Measurements from ENCODE around the gene GFER.
"Not testable (repeated sequence)": the region's sequence is repeated elsewhere in the genome, so short reads cannot be mapped to it uniquely, and the experiment has no call there.

GFER gene

DNA sequence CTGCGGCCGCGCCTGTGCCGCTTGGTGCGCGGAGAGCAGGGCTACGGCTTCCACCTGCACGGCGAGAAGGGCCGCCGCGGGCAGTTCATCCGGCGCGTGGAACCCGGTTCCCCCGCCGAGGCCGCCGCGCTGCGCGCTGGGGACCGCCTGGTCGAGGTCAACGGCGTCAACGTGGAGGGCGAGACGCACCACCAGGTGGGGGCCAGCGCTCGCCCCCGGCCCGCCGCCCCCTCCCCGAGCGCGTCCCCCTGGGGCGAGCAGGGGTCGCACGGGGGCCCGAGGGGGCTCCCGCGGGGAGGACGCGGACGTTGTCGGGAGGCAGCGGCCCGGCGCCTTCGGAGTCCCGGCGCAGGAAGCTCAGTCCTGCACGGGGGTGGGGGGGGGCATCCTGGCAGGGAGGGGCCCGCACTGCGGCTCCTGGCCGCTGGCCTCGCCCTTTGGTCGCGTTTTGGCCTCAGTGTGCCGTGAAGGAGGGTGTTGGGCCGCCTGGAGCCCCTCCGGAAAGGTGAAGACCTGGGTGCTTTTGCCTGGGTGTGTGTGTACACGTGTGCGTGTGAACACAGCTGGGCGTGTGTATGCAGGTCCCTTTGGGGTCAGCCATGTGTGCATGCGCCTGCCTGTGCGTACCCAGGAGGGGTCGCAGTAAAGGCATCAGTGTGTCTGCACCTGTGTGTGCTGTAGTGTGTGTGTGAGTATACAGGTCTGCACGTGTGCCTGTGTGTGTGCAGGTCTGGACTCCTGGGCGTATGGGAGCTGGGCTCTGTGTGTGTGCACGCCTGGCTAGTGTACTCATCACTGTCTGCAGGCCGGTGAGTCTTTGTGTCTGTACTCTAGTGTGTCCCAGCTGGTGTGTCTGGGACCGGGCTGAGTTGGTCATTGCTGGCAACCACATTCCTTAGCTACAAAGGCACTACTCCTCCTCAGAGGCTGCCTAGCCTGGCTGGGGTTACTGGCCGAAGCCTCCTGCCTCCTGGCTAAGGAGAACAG is 43.3 kb downstream of the GFER start:
- Mint-ChIP-seq H3K27me3 (peaks cover 7 to 8% of the 10 kb centered on the region in 2 donors), H3K36me3 (ENCODE audit: insufficient read depth) (no peaks in the 10 kb centered on the region), H3K27ac (no peak overlapping the region), H3K4me1 (ENCODE audit: low read depth in 2 of 2) (peaks cover 9 to 10% of the 10 kb centered on the region in 2 donors), H3K9me3 (no peaks in the 10 kb centered on the region), H3K4me3 (peak overlapping the region; percentile 59 to 70)
- peak; percentile 27 for ATAC-seq (replicated peaks)
- no peak for DNase-seq

DNA sequence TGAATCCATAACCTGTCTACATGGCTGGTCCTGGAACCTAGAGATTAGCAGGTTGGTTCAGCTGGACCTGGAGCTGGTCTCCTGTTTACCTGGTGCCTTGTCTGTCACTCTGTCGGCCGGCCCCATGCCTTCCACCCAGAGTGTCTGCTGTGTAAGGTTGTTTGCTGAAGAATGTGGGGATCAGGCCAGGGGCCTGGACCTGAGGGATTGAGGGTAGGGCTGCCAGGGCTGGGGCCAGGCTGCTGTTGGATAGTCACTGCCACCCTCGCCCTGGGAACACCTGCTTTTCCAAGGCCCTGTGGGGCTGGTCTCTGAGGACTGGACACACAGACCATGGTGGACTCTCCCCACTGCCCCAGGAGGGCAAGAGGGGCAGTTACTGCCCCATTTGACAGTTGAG is 44.2 kb downstream of the GFER start:
- no peaks in the 10 kb centered on the region for H3K36me3 Mint-ChIP-seq (ENCODE audit: insufficient read depth)
- H3K27ac Mint-ChIP-seq, result no peak overlapping the region
- H3K9me3 Mint-ChIP-seq, result no peaks in the 10 kb centered on the region
- H3K27me3 Mint-ChIP-seq, result peaks cover under 1% of the 10 kb centered on the region in 2 donors
- ATAC-seq (replicated peaks), result no peak
- DNase-seq, result no peak
- peaks cover under 1 to 6% of the 10 kb centered on the region in 2 donors for H3K4me1 Mint-ChIP-seq (ENCODE audit: low read depth in 2 of 2)
- peak overlapping the region; percentile 59 to 70 for H3K4me3 Mint-ChIP-seq

DNA sequence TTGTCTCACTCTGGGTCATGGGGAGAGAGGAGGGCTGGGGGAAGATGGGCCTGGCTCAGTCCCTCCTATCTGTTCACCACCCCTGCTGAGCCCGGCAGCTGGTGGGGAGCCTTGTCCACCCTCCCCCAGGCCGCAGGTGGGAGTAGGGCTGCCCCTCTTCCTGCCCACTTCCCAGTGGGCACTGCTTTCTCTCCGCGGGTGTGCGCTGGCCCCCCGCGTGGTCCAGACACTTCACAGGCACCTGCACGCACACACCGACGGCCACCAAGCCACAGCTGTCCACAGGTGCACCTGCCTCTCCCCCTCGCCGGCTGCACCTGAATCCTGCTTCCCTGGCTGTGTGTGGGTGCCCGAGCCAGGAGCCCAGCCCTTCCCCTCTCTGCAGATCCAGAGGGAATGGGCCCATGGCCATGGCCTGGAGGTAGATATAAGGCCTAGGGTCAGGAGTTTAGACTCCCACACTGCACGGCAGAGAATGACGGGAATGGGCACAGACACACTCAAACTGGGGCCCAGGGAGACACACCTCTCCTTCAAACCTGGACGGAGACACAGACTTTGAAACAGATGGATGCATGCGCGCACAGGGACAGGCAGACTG is 44.7 kb downstream of the GFER start:
- DNase-seq, result no peak
- Mint-ChIP-seq H3K4me1 (ENCODE audit: low read depth in 2 of 2) (peaks cover 0 to 6% of the 10 kb centered on the region in 2 donors), H3K36me3 (ENCODE audit: insufficient read depth) (no peaks in the 10 kb centered on the region), H3K9me3 (no peaks in the 10 kb centered on the region), H3K4me3 (no peak overlapping the region), H3K27me3 (no peaks in the 10 kb centered on the region), H3K27ac (no peak overlapping the region)
- ATAC-seq (replicated peaks), result no peak

DNA sequence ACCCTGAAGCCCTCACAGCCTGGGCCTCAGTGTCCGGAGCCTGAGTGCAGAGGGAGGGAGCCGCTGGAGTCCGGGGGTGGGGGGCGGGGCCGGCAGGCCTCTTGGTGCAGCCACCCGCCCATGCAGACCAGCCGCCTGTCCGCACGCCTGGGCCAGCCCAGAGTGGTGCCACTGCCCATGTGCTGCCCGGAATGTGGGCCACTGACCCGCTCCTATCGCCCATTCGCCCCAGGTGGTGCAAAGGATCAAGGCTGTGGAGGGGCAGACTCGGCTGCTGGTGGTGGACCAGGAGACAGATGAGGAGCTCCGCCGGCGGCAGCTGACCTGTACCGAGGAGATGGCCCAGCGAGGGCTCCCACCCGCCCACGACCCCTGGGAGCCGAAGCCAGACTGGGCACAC is 45.4 kb downstream of the GFER start:
- DNase-seq (no peak), ATAC-seq (replicated peaks) (no peak)
- Mint-ChIP-seq H3K36me3 (ENCODE audit: insufficient read depth) (no peaks in the 10 kb centered on the region), H3K27me3 (no peaks in the 10 kb centered on the region), H3K4me1 (ENCODE audit: low read depth in 2 of 2) (peaks cover 0 to 4% of the 10 kb centered on the region in 2 donors), H3K27ac (no peak overlapping the region), H3K9me3 (no peaks in the 10 kb centered on the region), H3K4me3 (no peak overlapping the region)

DNA sequence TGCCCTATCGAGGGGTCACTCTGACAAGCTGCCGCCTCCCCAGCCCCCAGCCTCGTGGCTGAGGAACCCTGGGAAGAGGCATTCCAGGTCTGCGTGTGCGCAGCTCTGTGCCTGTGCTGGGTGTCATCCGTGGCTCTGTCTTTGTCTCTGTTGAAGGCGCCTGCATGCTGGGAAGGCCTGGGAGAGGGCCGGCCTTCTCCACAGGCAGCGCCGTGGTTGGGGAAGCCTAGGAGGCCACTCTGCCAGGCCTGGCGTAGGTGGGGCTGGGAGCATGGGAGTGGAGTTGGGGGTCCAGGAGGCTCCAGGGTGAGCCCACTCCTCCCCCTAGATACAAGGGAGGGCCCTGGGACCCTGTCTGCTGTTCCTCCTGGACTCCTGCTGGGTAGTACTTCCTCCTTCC is 46.0 kb downstream of the GFER start:
- no peaks in the 10 kb centered on the region for H3K27me3 Mint-ChIP-seq
- ATAC-seq (replicated peaks), result no peak
- DNase-seq, result no peak
- H3K4me3 Mint-ChIP-seq, result no peak overlapping the region
- no peaks in the 10 kb centered on the region for H3K36me3 Mint-ChIP-seq (ENCODE audit: insufficient read depth)
- H3K27ac Mint-ChIP-seq, result no peak overlapping the region
- no peaks in the 10 kb centered on the region for H3K9me3 Mint-ChIP-seq
- peaks cover 0 to 4% of the 10 kb centered on the region in 2 donors for H3K4me1 Mint-ChIP-seq (ENCODE audit: low read depth in 2 of 2)

DNA sequence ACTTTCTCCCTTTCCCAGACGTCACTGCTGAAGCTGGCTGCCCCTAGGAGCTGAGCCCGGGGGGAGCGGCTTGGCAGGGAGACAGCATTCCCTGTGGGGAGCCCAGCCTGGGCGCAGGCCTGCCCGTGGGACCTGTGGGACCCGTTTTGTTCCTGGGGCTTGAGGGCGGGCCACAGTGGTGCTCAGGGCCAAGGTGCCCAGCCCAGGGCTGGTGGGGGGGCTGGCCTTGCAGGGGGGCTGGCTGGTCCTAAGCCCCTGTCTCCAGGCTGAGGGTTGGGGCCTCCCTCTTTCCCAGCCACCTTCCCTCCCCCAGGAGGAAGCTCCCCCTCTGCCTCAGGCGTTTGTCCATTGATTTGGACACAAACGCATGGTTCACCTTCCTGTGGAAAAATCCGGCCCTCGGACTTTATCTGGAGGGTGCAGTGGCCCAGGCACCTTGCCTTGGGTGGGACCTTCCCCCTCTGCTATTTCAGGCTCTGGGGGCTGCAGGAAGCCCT is 47.1 kb downstream of the GFER start:
- no peaks in the 10 kb centered on the region for H3K27me3 Mint-ChIP-seq
- no peak overlapping the region for H3K27ac Mint-ChIP-seq
- H3K4me3 Mint-ChIP-seq, result no peak overlapping the region
- ATAC-seq (replicated peaks), result no peak
- no peaks in the 10 kb centered on the region for H3K9me3 Mint-ChIP-seq
- H3K36me3 Mint-ChIP-seq (ENCODE audit: insufficient read depth), result no peaks in the 10 kb centered on the region
- peaks cover 0 to 4% of the 10 kb centered on the region in 2 donors for H3K4me1 Mint-ChIP-seq (ENCODE audit: low read depth in 2 of 2)
- DNase-seq, result no peak

DNA sequence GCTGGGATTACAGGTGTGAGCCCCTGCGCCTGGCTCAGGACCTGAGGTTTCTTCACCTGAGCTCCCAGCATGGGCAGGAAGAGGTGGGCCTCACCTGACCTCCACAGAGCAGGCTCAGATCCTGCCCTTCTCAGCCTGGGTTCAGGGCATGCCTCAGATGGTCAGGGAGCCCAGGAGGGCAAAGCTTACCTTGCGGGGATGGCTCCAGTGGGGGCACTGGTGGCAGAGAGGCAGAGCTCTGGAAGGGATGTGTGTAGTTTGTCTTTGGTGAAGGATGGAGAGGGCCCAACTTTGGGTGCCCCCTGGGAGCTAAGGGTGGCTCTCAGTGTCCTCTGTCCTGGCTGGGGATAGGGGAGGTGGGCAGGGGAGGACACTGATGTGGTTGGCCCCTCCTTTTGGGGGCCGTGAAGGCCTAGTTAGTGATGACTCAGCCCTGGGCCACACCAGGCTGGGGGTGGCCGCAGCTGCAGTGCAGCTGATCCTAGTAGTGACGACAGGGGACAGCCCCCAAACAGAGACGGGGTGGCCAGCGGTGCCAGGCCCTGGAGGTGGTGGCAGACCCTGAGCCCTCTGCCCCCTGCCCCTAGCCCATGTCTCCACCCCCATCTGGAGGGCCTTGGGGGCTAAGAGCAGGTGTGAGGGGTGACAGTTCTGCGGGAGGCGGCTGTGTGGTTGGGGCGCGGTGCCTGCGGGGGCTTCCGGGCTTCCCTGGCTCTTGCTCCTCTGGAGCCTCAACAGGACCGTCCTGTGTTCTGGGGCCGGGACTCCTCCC is 48.5 kb downstream of the GFER start:
- DNase-seq (no peak), ATAC-seq (replicated peaks) (peak; percentile 21)
- Mint-ChIP-seq H3K9me3 (no peaks in the 10 kb centered on the region), H3K27ac (no peak overlapping the region), H3K4me1 (ENCODE audit: low read depth in 2 of 2) (peaks cover 0 to 4% of the 10 kb centered on the region in 2 donors), H3K4me3 (no peak overlapping the region), H3K27me3 (no peaks in the 10 kb centered on the region), H3K36me3 (ENCODE audit: insufficient read depth) (no peaks in the 10 kb centered on the region)

DNA sequence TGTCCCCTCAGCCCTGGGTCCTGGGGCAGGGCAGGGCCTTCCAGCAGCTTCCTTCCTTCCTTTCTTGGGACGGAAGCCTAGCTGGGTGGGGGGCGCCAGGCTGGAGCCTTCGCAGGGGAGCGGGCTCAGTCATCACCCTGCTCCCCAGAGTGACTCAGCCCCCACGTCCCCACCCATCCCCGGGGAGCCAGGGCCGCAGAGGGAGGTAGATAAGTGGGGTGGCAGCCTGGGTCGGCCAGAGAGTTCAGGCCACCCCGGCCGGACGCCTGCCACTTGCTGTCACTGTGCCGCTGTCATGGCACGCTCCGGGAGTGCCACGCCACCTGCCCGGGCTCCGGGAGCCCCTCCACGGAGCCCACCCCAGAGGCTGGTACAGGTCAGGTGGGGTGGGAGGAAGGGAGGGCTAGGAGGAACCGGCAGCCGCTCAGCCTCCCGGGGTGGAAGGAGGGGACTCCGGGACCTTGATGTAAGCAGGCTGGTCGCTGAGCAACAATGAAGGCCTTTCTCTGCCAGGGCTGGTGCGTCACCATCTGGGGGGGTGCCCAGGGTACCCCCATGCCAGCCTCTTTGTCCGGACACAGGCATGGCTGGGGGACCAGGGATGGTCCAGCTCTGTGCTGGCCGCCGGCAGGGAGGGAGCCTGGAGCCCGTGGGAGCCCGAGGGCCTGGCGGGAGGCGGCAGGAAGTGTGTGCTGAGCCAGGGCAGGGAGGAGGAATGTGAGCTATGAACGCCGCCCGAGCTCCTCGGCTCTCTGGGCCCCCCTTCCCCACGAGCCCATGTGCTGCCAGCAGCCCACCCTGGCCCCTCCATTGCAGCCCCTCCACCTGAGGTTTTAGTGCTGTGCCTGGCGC is 49.3 kb downstream of the GFER start:
- no peak overlapping the region for H3K4me3 Mint-ChIP-seq

DNA sequence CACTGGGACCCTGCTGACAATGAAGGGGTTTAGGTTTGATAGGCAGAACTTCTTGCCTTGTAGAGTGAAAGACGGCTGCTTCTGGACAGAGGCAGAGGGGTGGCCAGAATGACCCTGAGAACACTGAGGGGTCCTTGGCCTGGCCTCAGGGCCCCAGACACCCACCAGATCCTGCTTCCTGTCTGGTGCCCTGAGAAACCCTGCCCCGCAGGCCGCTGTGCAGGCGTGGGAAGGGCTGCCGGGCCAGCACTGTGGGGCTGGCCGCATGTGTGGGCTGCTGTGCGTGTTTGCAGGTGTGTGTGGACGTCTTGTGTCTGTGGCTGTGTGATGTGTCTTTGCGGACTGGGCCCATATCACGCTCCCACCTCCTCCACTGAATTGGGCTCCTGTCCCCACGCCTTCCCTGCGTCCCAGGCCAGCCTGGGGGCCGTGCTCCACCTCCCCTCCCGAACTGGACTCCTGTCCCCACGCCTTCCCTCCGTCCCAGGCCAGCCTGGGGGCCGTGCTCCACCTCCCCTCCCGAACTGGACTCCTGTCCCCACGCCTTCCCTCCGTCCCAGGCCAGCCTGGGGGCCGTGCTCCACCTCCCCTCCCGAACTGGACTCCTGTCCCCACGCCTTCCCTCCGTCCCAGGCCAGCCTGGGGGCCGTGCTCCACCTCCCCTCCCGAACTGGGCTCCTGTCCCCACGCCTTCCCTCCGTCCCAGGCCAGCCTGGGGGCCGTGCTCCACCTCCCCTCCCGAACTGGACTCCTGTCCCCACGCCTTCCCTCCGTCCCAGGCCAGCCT is 50.1 kb downstream of the GFER start:
- H3K27ac Mint-ChIP-seq; H3K27me3 Mint-ChIP-seq; H3K4me1 Mint-ChIP-seq (ENCODE audit: low read depth in 2 of 2); H3K36me3 Mint-ChIP-seq (ENCODE audit: insufficient read depth); H3K9me3 Mint-ChIP-seq; DNase-seq; H3K4me3 Mint-ChIP-seq; ATAC-seq (replicated peaks): not testable (repeated sequence)

More for the DNA sequence above, 49.3 kb downstream of the GFER start:
- Mint-ChIP-seq H3K27me3 (no peaks in the 10 kb centered on the region), H3K4me1 (ENCODE audit: low read depth in 2 of 2) (peaks cover 0 to under 1% of the 10 kb centered on the region in 2 donors), H3K27ac (no peak overlapping the region), H3K9me3 (no peaks in the 10 kb centered on the region), H3K36me3 (ENCODE audit: insufficient read depth) (no peaks in the 10 kb centered on the region)
- no peak for DNase-seq
- peak; percentile 26 for ATAC-seq (replicated peaks)

DNA sequence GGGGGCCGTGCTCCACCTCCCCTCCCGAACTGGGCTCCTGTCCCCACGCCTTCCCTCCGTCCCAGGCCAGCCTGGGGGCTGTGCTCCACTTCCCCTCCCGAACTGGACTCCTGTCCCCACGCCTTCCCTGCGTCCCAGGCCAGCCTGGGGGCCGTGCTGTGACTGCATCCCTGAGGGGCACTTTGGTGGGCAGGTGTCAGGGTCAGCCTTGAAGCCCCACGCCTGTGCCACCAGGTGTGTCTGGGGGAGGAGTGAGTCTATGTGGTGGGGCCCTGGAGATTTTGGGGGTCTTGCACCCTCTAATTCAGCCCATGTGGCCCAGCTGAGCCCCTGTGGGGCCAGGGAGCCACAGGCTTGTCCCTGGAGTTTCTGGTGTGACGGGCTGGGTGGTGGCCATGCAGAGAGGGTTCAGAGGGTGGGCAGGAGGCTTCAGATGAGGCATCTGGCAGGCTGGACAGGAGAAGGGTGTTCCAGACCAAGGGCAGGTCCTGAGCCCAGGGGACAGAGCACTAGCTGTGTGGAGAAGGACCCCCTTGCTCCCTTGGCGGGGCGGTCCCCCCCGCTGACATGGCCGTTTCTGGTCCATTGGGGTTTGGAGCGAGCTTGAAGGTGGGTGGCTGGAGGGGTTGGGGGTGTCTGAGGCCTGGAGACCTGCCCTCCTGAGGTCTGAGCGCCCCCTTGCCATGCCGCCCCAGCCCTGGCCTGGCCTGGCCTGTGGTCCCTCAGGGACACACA is 50.9 kb downstream of the GFER start:
- no peaks in the 10 kb centered on the region for H3K36me3 Mint-ChIP-seq (ENCODE audit: insufficient read depth)
- H3K4me3 Mint-ChIP-seq, result no peak overlapping the region
- H3K9me3 Mint-ChIP-seq, result no peaks in the 10 kb centered on the region
- no peaks in the 10 kb centered on the region for H3K27me3 Mint-ChIP-seq
- no peaks in the 10 kb centered on the region for H3K4me1 Mint-ChIP-seq (ENCODE audit: low read depth in 2 of 2)
- no peak for DNase-seq
- no peak overlapping the region for H3K27ac Mint-ChIP-seq
- no peak for ATAC-seq (replicated peaks)

DNA sequence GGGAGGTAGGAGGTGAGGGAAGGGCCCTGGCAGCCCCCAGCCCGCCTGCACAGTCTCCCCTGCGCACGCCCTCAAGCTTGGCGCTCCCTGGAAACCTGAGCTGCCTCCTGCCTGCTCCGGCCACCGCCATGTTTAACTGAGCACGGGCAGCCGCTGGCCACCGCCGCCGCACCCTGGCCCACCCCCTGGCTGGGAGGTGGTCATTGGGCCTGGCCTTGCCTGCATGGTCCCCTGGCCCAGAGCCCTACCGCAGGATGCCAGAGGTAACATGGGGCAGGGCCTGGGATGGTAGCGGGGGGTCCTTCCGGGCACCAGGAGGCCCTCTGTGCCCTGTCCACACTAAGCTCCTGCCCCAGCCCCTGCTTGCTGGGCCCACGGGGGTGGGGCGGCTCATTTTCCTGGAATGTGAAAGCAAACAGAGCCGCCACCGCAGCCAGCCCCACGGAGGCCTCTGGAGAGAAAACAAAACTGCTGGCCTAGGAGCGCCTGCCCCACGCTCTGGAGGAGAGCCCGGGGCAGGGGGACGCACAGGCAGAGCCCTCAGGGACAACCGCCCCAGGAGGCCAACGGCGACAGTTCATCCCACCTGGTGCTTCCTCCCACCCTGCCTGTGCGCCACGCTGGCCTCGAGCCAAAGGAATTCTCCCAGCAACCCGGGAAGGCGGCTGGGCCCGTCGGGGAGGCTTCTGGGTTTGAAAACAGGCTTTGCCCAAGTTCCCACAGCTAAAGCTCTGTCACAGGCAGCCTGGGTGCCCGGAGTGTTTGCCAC is 51.6 kb downstream of the GFER start:
- no peaks in the 10 kb centered on the region for H3K9me3 Mint-ChIP-seq
- no peaks in the 10 kb centered on the region for H3K27me3 Mint-ChIP-seq
- ATAC-seq (replicated peaks) (no peak), DNase-seq (no peak)
- H3K4me1 Mint-ChIP-seq (ENCODE audit: low read depth in 2 of 2), result no peaks in the 10 kb centered on the region
- no peak overlapping the region for H3K27ac Mint-ChIP-seq
- no peak overlapping the region for H3K4me3 Mint-ChIP-seq
- no peaks in the 10 kb centered on the region for H3K36me3 Mint-ChIP-seq (ENCODE audit: insufficient read depth)
